Fibroblast of lung (primary cell): Measurements from ENCODE around the gene CAPN15. TPM values are rescaled to one million over a fixed set of nuclear protein-coding genes. Genes with fewer than 3 reads are reported as not detected.

Experiments used
- DNase-seq, 2 donors: peaks; one replicate each; pipeline versions ENCODE4 v3.0.0 to v3.0.0-alpha.2; 2010; ENCODE audit warnings: low read depth in 2 of 2
- H2AFZ ChIP-seq: 2 replicates; pipeline ENCODE4 v1.5.1; 2012; ENCODE audit warnings: low read length, control low read depth, inconsistent platforms
- H3K27ac ChIP-seq: 2 replicates; pipeline ENCODE4 v1.5.1; 2011; ENCODE audit warnings: low read length, control low read depth; ENCODE audit not compliant: insufficient read depth
- H3K27me3 ChIP-seq: 2 replicates; pipeline ENCODE4 v1.5.1; 2011; ENCODE audit warnings: mild to moderate bottlenecking, low read length; ENCODE audit not compliant: control insufficient read depth, insufficient read depth
- H3K36me3 ChIP-seq: 2 replicates; pipeline ENCODE4 v1.5.1; 2011; ENCODE audit warnings: low read length; ENCODE audit not compliant: control insufficient read depth, insufficient read depth
- H3K4me1 ChIP-seq: 2 replicates; pipeline ENCODE4 v1.5.1; 2011; ENCODE audit warnings: low read length; ENCODE audit not compliant: control insufficient read depth, insufficient read depth; ENCODE audit errors: extremely low read depth
- H3K4me2 ChIP-seq: 2 replicates; pipeline ENCODE4 v1.5.1; 2011; ENCODE audit warnings: low read length, control low read depth; ENCODE audit not compliant: insufficient read depth; ENCODE audit errors: extremely low read depth
- H3K4me3 ChIP-seq, 4 experiments: fragments of 200-600 bp in 1 of 4; sonication (generic) in 1 of 4; replicated peaks in 1 of 4; 2 replicates each; pipeline ENCODE4 v1.5.1; 2011 to 2016; ENCODE audit warnings: low read length in 4 of 4, low read depth in 3 of 4, mild to moderate bottlenecking in 3 of 4, control low read depth in 2 of 4, inconsistent platforms in 1 of 4, mixed read lengths in 1 of 4; ENCODE audit not compliant: insufficient read depth in 1 of 4; ENCODE audit errors: control extremely low read depth in 1 of 4
- H3K79me2 ChIP-seq: 2 replicates; pipeline ENCODE4 v1.5.1; 2012; ENCODE audit warnings: mild to moderate bottlenecking, low read length, inconsistent platforms; ENCODE audit not compliant: control insufficient read depth, insufficient read depth
- H3K9ac ChIP-seq: 2 replicates; pipeline ENCODE4 v1.5.1; 2011; ENCODE audit warnings: mild to moderate bottlenecking, low read length, control low read depth; ENCODE audit not compliant: insufficient read depth
- H3K9me3 ChIP-seq: 2 replicates; pipeline ENCODE4 v1.5.1; 2012; ENCODE audit warnings: low read depth, low read length; ENCODE audit not compliant: control insufficient read depth, insufficient read depth
- H4K20me1 ChIP-seq: 2 replicates; pipeline ENCODE4 v1.5.1; 2011; ENCODE audit warnings: low read length; ENCODE audit not compliant: control insufficient read depth, insufficient read depth; ENCODE audit errors: extremely low read depth
- CTCF ChIP-seq, 2 donors: IDR thresholded peaks in 1 of 2; conservative IDR thresholded peaks in 1 of 2; 1 replicate in 1 of 2; 2 replicates in 1 of 2; pipeline ENCODE4 v1.5.1; 2011 to 2012; ENCODE audit warnings: low read length in 2 of 2, control low read depth in 1 of 2, inconsistent platforms in 1 of 2, low read depth in 1 of 2, mild to moderate bottlenecking in 1 of 2
- EZH2 ChIP-seq: IDR thresholded peaks from 2 replicates; pipeline ENCODE4 v1.5.1; 2012; ENCODE audit warnings: low read length, control low read depth, mild to moderate bottlenecking; ENCODE audit errors: missing control alignments
- polyA plus RNA-seq, 2 donors: library from polyadenylated mRNA; depleted of rRNA in 1 of 2; stranded (reverse) in 1 of 2; unstranded in 1 of 2; fragments of >200 nt; gene quantifications; 2 replicates each; pipeline ENCODE4 v1.2.1, GENCODE V29; 2011 to 2012; ENCODE audit warnings: missing spikeins in 1 of 2
- total RNA-seq: library from RNA; depleted of rRNA; stranded (reverse); fragments of >200 nt; gene quantifications from 2 replicates; pipeline ENCODE4 v1.2.1, GENCODE V29; 2014

Gene CAPN15
- total and polyA plus RNA-seq, 2 donors (not counting 1 experiment from before 2014, with no cell fraction given) = 4.1 to 21.3 TPM

DNA sequence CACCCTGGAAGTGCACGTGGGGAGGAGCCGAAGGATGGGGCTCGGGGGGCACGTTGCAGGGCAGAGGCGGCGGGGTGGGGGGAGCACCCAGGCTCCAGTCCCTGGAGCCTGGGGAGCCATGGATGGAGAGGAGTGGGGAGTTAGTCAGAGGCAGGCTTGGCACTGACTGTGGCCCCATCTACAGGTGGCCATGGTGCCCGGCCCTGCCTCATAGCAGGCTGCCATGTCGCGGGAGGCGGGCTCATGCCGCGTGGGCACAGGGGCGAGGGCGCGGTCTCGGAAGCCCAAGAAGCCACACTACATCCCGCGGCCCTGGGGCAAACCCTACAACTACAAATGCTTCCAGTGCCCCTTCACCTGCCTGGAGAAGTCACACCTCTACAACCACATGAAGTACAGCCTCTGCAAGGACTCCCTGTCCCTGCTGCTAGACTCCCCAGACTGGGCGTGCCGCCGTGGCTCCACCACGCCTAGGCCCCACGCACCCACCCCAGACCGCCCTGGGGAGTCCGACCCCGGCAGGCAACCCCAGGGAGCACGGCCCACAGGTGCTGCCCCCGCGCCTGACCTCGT, 35.6 kb downstream of the CAPN15 start:
- Histone ChIP-seq H4K20me1 (no peaks in the 10 kb centered on the region), H3K27ac (no peak overlapping the region), H3K27me3 (peaks cover 19% of the 10 kb centered on the region), H3K4me3 (no peak overlapping the region), H2AFZ (no peak overlapping the region), H3K9ac (no peak overlapping the region), H3K9me3 (no peaks in the 10 kb centered on the region), H3K36me3 (no peaks in the 10 kb centered on the region), H3K4me1 (peaks cover 13% of the 10 kb centered on the region), H3K79me2 (no peaks in the 10 kb centered on the region), H3K4me2 (no peak overlapping the region)
- TF ChIP-seq CTCF (conservative IDR thresholded peaks at IDR 0.05 in 1 of 2, IDR thresholded peaks at IDR 0.05 in 1 of 2; ENCODE audit: low read depth in 1 of 2, low read length in 2 of 2) (no peak), EZH2 (no peak)
- no peak for DNase-seq

DNA sequence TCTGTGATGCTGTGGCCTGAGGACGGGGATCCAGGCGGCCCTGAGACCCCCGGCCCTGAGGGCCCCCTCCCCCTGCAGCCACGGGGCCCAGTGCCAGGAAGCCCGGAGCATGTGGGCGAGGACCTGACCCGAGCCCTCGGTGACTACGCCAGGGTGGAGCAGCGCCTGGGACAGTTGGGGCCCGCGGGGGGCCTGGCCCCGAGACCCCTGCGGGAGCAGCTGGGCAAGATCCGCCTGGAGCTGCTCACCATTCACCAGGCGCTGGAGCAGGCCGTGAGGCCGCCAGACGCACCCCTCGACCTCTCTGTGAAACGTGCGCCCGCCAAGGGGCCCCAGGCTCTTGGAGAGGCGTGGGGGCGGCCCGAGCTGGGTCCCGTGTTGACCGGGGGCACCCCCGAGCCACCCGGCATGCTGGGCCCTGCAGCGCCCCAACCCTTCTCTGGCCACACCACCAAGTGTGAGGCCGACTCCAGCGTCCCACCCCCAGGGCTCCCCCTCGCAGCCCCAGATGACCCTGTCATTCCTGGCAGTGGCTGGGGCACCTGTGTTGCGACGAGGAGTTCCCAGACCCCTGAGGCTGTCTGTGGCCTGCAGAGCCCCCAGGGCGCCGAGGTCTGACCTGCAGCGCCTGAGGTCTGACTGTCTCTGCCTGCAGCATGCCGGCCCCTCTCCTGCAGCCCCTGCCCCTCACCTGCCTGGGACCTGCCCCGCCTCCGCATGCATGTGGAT, 37.3 kb downstream of the CAPN15 start:
- Histone ChIP-seq H4K20me1 (no peaks in the 10 kb centered on the region), H3K4me2 (no peak overlapping the region), H3K27ac (no peak overlapping the region), H2AFZ (no peak overlapping the region), H3K36me3 (no peaks in the 10 kb centered on the region), H3K27me3 (peaks cover 11% of the 10 kb centered on the region), H3K9me3 (no peaks in the 10 kb centered on the region), H3K4me1 (peaks cover 17% of the 10 kb centered on the region), H3K4me3 (no peak overlapping the region), H3K9ac (no peak overlapping the region), H3K79me2 (no peaks in the 10 kb centered on the region)
- DNase-seq = no peak
- TF ChIP-seq CTCF (conservative IDR thresholded peaks at IDR 0.05 in 1 of 2, IDR thresholded peaks at IDR 0.05 in 1 of 2; ENCODE audit: low read depth in 1 of 2, low read length in 2 of 2) (no peak), EZH2 (no peak)

DNA sequence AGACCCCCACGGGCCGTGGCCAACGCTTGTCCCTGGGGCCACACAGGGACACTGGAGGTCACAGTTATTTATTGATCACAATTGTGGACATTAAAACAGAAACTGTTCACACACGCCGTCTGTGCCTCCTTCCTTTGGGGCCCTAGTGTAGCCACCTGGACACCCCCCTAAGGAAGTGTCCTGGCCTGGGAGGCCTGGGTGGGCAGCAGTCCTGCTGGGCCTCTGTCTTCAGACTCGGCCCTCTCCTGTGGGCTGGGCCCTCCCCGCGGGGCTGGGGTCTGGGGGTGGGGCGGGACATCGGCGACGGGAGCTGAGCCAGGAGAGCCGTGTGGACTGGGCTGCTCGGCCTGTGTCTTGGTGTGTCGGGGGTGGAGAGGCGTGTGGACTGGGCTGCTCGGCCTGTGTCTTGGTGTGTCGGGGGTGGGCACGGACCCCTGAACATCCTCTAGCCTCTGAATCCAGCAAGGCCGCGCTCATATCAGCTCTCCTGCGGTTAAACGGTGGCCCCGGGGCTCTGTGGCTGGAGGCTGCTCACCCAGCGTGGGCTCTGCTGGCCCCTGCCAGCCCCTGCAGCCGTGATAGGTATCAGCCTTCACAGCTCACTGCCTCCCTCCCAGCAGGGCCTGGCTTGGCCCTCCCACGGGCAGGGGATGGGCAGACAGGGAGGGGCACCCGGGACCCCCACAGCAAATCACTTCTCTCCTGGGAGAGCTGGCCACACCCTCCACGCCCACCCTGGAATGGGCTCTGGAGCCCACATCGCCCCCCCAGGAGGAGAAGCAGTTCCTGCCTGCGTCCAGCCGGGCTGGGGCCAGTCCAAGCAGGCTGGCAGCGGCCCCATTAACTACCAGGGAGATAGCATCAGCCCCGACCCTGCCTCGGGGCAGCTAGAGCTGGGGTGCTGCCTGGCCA, 38.2 kb downstream of the CAPN15 start:
- Histone ChIP-seq H3K4me1 (peaks cover 17% of the 10 kb centered on the region), H3K36me3 (no peaks in the 10 kb centered on the region), H3K4me2 (no peak overlapping the region), H3K4me3 (no peak overlapping the region), H3K9me3 (no peaks in the 10 kb centered on the region), H3K79me2 (peaks cover 2% of the 10 kb centered on the region), H3K9ac (peak overlapping the region; percentile 7), H2AFZ (no peak overlapping the region), H4K20me1 (no peaks in the 10 kb centered on the region), H3K27me3 (peaks cover 11% of the 10 kb centered on the region), H3K27ac (no peak overlapping the region)
- peak; percentile 9 to 22 for DNase-seq
- TF ChIP-seq CTCF (conservative IDR thresholded peaks at IDR 0.05 in 1 of 2, IDR thresholded peaks at IDR 0.05 in 1 of 2; ENCODE audit: low read depth in 1 of 2, low read length in 2 of 2) (no peak), EZH2 (no peak)
